ENCODE measurements around the gene CEMIP. TPM values are rescaled to one million over a fixed set of nuclear protein-coding genes. Genes with fewer than 3 reads are reported as not detected.

Gene CEMIP
- total RNA-seq, 6 experiments from 2014 or later = 0.64 to 0.74 TPM; not detected in 4

DNA sequence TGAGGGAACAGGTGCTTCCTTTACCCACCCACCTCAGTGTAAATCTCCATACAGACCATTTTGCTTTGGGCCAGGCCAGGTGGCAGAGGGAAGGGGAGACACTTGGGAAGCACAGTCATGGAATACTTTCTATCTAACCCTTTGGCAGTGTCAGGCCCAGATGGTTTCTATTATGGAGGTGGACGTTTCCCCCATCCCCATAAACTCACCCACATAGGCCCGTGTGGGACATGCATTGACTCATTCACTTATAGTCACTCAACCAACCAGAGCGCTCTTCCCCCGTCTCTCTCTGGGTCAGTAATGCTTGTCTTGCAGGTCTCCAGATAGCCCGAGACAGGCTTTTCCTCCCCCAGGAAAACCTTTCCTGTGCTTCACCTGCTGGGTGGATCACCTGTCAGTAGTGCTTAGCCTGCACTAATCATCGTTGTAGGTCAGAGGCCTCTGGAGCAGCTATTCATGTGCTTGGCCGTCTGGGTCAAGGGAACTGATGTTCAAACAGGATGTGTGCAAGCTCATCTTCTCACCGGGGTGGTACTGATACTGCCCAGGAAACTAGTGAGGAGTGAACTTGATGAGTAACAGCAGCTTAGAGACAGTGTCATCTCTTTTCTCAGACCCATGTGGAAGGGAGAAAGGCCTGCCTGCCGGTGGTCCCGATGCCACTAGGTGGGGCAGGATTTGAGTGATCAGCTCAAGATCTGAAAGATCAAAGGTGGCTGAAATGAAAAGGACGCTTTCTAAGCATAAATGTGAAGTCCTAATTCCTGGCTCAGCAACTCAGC lies 67.1 kb downstream of the CEMIP start:
- TF ChIP-seq, protein P1, sequence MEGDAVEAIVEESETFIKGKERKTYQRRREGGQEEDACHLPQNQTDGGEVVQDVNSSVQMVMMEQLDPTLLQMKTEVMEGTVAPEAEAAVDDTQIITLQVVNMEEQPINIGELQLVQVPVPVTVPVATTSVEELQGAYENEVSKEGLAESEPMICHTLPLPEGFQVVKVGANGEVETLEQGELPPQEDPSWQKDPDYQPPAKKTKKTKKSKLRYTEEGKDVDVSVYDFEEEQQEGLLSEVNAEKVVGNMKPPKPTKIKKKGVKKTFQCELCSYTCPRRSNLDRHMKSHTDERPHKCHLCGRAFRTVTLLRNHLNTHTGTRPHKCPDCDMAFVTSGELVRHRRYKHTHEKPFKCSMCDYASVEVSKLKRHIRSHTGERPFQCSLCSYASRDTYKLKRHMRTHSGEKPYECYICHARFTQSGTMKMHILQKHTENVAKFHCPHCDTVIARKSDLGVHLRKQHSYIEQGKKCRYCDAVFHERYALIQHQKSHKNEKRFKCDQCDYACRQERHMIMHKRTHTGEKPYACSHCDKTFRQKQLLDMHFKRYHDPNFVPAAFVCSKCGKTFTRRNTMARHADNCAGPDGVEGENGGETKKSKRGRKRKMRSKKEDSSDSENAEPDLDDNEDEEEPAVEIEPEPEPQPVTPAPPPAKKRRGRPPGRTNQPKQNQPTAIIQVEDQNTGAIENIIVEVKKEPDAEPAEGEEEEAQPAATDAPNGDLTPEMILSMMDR (IDR thresholded peaks at IDR 0.05) = no peak
- no peak for TF ChIP-seq POLR2A (IDR thresholded peaks at IDR 0.05)
- 45% methylated on average over 10 of the region's 11 CpGs for WGBS (ENCODE audit: insufficient coverage, low coverage, low lambda C conversion rate, missing lambda C conversion rate)
- intact Hi-C loops (cut with DNase I) = no loop called here

GRCh38 chr15:80849308-80849707 lies 70.1 kb downstream of the CEMIP start:
- peak in 1 of 4 donors; percentile 46 for ATAC-seq
- intact Hi-C loops (cut with DNase I) = no loop called here
- Histone ChIP-seq H3K27me3 (no peaks in the 10 kb centered on the region), H3K36me3 (no peaks in the 10 kb centered on the region), H3K27ac (no peak overlapping the region), H3K9me3 (no peaks in the 10 kb centered on the region), H3K4me3 (no peak overlapping the region), H3K4me1 (no peaks in the 10 kb centered on the region)
- WGBS (ENCODE audit: insufficient coverage, low coverage, low lambda C conversion rate, missing lambda C conversion rate) = 40% methylated on average over 5 of the region's 8 CpGs
- DNase-seq = peak in 1 of 3 donors; percentile 39
- TF ChIP-seq, protein P1 (IDR thresholded peaks at IDR 0.05) = no peak
- no peak for TF ChIP-seq POLR2A (IDR thresholded peaks at IDR 0.05)

More for the DNA sequence above, 67.1 kb downstream of the CEMIP start:
- ATAC-seq (no peak), DNase-seq (no peak)
- Histone ChIP-seq H3K36me3 (no peaks in the 10 kb centered on the region), H3K27ac (no peak overlapping the region), H3K4me1 (no peaks in the 10 kb centered on the region), H3K4me3 (no peak overlapping the region), H3K9me3 (no peaks in the 10 kb centered on the region), H3K27me3 (no peaks in the 10 kb centered on the region)

- intact Hi-C loops (cut with DNase I) = no loop called here
- peak in 2 of 4 donors; percentile 21 to 88 for ATAC-seq
- peak in 1 of 3 donors; percentile 71 for DNase-seq
- Histone ChIP-seq H3K4me1 (no peaks in the 10 kb centered on the region), H3K9me3 (no peaks in the 10 kb centered on the region), H3K27ac (no peak overlapping the region), H3K4me3 (no peak overlapping the region), H3K27me3 (no peaks in the 10 kb centered on the region), H3K36me3 (no peaks in the 10 kb centered on the region)
- no peak for TF ChIP-seq POLR2A (IDR thresholded peaks at IDR 0.05)
- TF ChIP-seq, protein P1 (IDR thresholded peaks at IDR 0.05) = no peak
- WGBS (ENCODE audit: insufficient coverage, low coverage, low lambda C conversion rate, missing lambda C conversion rate) = 34% methylated on average over 5 of the region's 6 CpGs
Observed at GRCh38 chr15:80850941-80851451, 71.8 kb downstream of the CEMIP start.

GRCh38 chr15:80852676-80853075 lies 73.5 kb downstream of the CEMIP start:
- no peak overlapping the region for H3K4me3 ChIP-seq
- H3K4me1 ChIP-seq = peaks cover 0 to 11% (median 4%) of the 10 kb centered on the region in 4 donors
- no peak for ATAC-seq
- TF ChIP-seq, protein P1 (IDR thresholded peaks at IDR 0.05) = no peak
- no peak for TF ChIP-seq POLR2A (IDR thresholded peaks at IDR 0.05)
- intact Hi-C loops (cut with DNase I) = no loop called here
- no peak for DNase-seq
- no peaks in the 10 kb centered on the region for H3K36me3 ChIP-seq
- 53% methylated on average over 4 of the region's 4 CpGs for WGBS (ENCODE audit: insufficient coverage, low coverage, low lambda C conversion rate, missing lambda C conversion rate)
- H3K9me3 ChIP-seq = no peaks in the 10 kb centered on the region
- H3K27ac ChIP-seq = no peak overlapping the region
- no peaks in the 10 kb centered on the region for H3K27me3 ChIP-seq
